HFF-Myc (cell line): ENCODE data around the gene P2RY6.

ENCODE experiments used
- DNase-seq: peaks from one replicate; pipeline ENCODE4 v3.0.0-alpha.2; 2011; ENCODE audit warnings: low read depth; ENCODE audit errors: extremely low read depth
- H3K4me3 ChIP-seq: replicated peaks from 2 replicates; pipeline ENCODE4 v1.5.1; 2011; ENCODE audit warnings: low read depth, mild to moderate bottlenecking, control low read depth, low read length
- CTCF ChIP-seq: IDR thresholded peaks from 2 replicates; pipeline ENCODE4 v1.5.1; 2012; ENCODE audit warnings: mild to moderate bottlenecking, low read depth, low read length, control low read depth; ENCODE audit errors: missing control alignments

Gene P2RY6

GRCh38 chr11:73271936-73272679 lies at the start of gene P2RY6:
TSS of gene P2RY6 (plus strand) at chr11:73272338. CDS start at chr11:73296519, 24,181 bp downstream.
- DNase-seq: peak; percentile 11
- H3K4me3 ChIP-seq: no peak within 1 kb of the TSS
- no peak for TF ChIP-seq CTCF

GRCh38 chr11:73223998-73224730 lies 48.0 kb upstream of the P2RY6 start:
- no peak overlapping the region for H3K4me3 ChIP-seq
- no peak for TF ChIP-seq CTCF
- no peak for DNase-seq

DNA sequence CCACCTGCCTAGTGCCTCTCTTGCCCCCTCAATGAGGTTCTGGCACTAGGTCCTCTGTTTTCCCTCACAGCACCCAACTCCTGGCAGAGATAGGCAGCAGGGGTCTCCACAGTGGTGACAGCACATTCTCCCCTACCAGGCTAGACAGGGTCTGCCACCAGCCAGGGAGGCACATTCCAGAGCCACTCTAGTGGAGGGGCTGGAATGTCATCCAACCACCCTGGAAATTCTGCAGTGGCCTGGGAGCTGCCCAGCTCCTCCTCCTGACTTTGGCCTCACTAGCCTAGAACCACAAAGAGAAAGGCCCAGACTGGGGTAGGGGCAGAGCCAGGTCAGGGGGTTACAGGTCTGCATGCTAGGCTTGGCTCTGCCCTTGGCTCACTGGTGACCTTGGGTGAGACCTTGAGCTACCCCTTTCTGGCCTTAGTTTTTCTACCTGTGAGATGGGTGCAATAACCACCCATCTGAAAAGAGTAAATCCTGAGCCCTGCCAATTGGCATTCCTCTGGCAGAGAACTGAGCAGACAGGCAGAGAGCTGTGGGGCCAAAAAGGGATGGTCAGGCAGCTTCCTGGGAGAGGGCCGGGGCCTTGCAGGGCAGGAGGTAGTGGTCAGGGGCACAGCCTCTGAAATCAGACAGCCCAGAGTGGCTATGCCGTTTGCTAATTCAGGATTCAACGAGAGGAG lies 47.0 kb upstream of the P2RY6 start:
- TF ChIP-seq CTCF: no peak
- H3K4me3 ChIP-seq: no peak overlapping the region
- DNase-seq: no peak

DNA sequence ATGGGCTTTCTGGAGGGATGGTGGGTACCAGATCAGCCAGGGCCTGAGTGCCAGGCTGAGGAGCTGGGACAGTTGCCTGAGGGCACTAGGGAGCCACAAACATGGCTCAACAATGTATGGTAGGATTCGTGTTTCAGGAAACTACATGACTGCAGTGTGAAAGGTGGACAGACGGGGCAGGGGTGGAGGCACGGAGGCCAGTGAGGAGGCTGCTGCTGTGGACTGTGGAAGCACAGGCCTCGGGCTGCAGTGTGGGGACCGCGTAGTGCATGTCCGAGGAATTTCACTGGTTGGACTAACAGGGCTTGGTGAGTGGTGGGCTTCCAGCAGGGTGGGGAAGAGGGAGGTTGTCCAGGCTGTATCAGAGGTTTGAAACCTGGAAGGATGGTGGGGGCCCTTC lies 46.3 kb upstream of the P2RY6 start:
- H3K4me3 ChIP-seq: no peak overlapping the region
- DNase-seq: no peak
- TF ChIP-seq CTCF: no peak

- DNase-seq: no peak
- no peak for TF ChIP-seq CTCF
Measured at GRCh38 chr11:73226297-73227006, 45.7 kb upstream of the P2RY6 start.

DNA sequence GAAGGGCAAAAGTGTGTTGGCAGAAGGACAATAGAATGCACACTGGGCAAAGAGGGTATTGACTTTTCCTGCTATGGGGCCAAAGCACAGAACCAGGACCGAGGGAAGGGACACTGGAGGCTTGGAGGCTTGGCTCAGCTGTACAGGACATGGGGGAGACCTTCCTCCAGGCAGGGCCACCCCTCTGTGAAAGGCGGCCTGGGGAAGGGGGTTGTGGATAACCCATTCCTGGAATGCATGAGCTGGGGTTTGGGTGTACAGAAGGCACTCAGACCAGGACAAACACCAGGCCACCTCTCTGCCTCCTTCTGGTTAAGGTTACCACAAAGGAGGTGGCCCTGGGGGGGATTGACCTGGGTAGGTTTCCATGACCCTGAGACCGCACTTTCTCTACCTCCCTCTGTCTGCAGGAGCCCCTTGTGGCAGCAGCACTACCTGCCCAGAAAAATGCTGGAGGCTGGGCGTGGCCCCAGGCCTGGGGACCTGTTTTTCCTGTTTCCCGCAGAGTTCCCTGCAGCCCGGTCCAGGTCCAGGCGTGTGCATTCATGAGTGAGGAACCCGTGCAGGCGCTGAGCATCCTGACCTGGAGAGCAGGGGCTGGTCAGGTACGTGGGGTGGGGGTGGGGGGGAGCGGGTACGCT lies 44.4 kb upstream of the P2RY6 start:
- no peak for TF ChIP-seq CTCF
- DNase-seq: no peak
- no peak overlapping the region for H3K4me3 ChIP-seq

More at GRCh38 chr11:73226297-73227006, 45.7 kb upstream of the P2RY6 start:
- no peak overlapping the region for H3K4me3 ChIP-seq
